Activated naive CD4-positive, alpha-beta T cell treated with anti-CD3 and anti-CD28 coated beads, Interleukin-2, amount 50 U/mL, for 16 hours (primary cell): ENCODE results near the gene MTAP.
A peak's percentile ranks its signal among the peaks of the same experiment; 100 is the strongest.

Experiments used
- DNase-seq: peaks from one replicate; pipeline ENCODE4 v3.0.0-alpha.2; 2020

Gene MTAP

GRCh38 chr9:21802418-21803000 lies at the start of gene MTAP:
Gene MTAP (plus strand): TSS chr9:21802636. CDS start chr9:21802749, 113 bp downstream.
- peak; percentile 79 for DNase-seq

GRCh38 chr9:21753523-21753922 lies 48.9 kb upstream of the MTAP start:
- no peak for DNase-seq

- no peak for DNase-seq
Observed at GRCh38 chr9:21754741-21755140, 47.7 kb upstream of the MTAP start.

- no peak for DNase-seq
Observed at GRCh38 chr9:21758540-21758939, 43.9 kb upstream of the MTAP start.

GRCh38 chr9:21761309-21761901 lies 41.0 kb upstream of the MTAP start:
- DNase-seq: peak; percentile 11

GRCh38 chr9:21762064-21762463 lies 40.4 kb upstream of the MTAP start:
- DNase-seq: no peak

GRCh38 chr9:21764846-21765245 lies 37.6 kb upstream of the MTAP start:
- no peak for DNase-seq

GRCh38 chr9:21766096-21766495 lies 36.3 kb upstream of the MTAP start:
- no peak for DNase-seq

GRCh38 chr9:21770871-21771560 lies 31.4 kb upstream of the MTAP start:
- no peak for DNase-seq

- DNase-seq: no peak
Observed at GRCh38 chr9:21777701-21778100, 24.7 kb upstream of the MTAP start.

GRCh38 chr9:21778304-21778703 lies 24.1 kb upstream of the MTAP start:
- no peak for DNase-seq

- DNase-seq: no peak
Observed at GRCh38 chr9:21779397-21779796, 23.0 kb upstream of the MTAP start.

- DNase-seq: no peak
Observed at GRCh38 chr9:21781656-21782055, 20.8 kb upstream of the MTAP start.

GRCh38 chr9:21782205-21782604 lies 20.2 kb upstream of the MTAP start:
- DNase-seq: no peak

GRCh38 chr9:21788752-21789151 lies 13.7 kb upstream of the MTAP start:
- no peak for DNase-seq

- peak; percentile 51 for DNase-seq
Observed at GRCh38 chr9:21789541-21790037, 12.8 kb upstream of the MTAP start.

GRCh38 chr9:21795483-21795882 lies 7.0 kb upstream of the MTAP start:
- DNase-seq: no peak

- no peak for DNase-seq
Observed at GRCh38 chr9:21796768-21797167, 5.7 kb upstream of the MTAP start.

GRCh38 chr9:21800931-21801682 lies 1.3 kb upstream of the MTAP start:
- no peak for DNase-seq

- DNase-seq: no peak
Observed at GRCh38 chr9:21801683-21802417, 586 bp upstream of the MTAP start.

- no peak for DNase-seq
Observed at GRCh38 chr9:21803649-21804048, 1.2 kb downstream of the MTAP start.

- DNase-seq: no peak
Observed at GRCh38 chr9:21804331-21804730, 1.9 kb downstream of the MTAP start.

GRCh38 chr9:21804791-21805190 lies 2.4 kb downstream of the MTAP start:
- no peak for DNase-seq
